OCI-LY1 (cell line): ENCODE measurements around the gene ATXN1.

ENCODE experiments used
- EZH2 ChIP-seq: fragments of 200-600 bp; sonication (generic), shearing (Covaris generic); IDR thresholded peaks from 2 replicates; pipeline ENCODE4 v1.8.0; 2017; ENCODE audit warnings: borderline replicate concordance, mixed run types, mild to moderate bottlenecking, antibody characterized with exemption, low read length, moderate library complexity, mixed read lengths
- TF ChIP-seq, protein P1 (sequence below): fragments of 200-600 bp; sonication (generic), shearing (Covaris generic); IDR thresholded peaks from 2 replicates; pipeline ENCODE4 v1.5.1; 2017; ENCODE audit warnings: mild to moderate bottlenecking, antibody characterized with exemption, low read length, moderate library complexity, mixed read lengths

DNA sequence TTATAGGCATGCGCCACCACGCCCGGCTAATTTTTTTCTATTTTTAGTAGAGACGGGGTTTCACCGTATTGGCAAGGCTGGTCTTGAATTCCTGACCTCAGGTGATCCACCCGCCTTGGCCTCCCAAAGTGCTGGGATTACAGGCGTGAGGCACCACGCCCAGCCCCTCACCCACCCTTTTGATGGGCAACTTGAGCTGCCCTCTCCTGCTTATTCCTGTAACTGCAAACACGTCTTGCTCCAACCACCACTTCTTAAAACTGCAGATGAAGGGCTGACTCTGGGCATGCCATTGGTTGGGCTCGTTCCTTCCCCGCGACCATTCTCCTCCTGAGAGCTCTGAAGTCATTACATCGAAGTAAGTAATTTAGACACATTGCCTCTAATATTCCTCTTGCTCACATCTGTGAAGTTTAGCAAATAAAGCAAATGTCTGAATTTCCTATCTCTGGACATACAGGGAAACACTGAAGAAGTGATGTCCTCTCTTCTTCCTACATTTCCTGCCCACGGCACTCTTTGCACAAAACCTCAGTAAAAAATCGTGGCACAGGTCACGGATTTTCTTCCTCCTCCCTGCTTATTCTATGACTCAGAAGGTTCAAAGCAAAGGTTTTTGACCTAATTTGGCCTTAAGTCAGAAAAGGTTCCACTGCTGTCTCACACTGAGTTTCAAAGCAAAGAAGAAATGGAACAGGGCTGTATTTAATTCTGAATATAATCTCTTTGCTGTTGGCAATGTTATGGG, 405.4 kb downstream of the ATXN1 start:
- TF ChIP-seq, protein P1, sequence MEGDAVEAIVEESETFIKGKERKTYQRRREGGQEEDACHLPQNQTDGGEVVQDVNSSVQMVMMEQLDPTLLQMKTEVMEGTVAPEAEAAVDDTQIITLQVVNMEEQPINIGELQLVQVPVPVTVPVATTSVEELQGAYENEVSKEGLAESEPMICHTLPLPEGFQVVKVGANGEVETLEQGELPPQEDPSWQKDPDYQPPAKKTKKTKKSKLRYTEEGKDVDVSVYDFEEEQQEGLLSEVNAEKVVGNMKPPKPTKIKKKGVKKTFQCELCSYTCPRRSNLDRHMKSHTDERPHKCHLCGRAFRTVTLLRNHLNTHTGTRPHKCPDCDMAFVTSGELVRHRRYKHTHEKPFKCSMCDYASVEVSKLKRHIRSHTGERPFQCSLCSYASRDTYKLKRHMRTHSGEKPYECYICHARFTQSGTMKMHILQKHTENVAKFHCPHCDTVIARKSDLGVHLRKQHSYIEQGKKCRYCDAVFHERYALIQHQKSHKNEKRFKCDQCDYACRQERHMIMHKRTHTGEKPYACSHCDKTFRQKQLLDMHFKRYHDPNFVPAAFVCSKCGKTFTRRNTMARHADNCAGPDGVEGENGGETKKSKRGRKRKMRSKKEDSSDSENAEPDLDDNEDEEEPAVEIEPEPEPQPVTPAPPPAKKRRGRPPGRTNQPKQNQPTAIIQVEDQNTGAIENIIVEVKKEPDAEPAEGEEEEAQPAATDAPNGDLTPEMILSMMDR = no peak
- no peak for TF ChIP-seq EZH2
